ENCODE data around the gene MAP4K4.
A peak's percentile ranks its signal among the peaks of the same experiment; 100 is the strongest.
"Not testable (repeated sequence)": the region's sequence is repeated elsewhere in the genome, so short reads cannot be mapped to it uniquely, and the experiment has no call there.

Gene MAP4K4

DNA sequence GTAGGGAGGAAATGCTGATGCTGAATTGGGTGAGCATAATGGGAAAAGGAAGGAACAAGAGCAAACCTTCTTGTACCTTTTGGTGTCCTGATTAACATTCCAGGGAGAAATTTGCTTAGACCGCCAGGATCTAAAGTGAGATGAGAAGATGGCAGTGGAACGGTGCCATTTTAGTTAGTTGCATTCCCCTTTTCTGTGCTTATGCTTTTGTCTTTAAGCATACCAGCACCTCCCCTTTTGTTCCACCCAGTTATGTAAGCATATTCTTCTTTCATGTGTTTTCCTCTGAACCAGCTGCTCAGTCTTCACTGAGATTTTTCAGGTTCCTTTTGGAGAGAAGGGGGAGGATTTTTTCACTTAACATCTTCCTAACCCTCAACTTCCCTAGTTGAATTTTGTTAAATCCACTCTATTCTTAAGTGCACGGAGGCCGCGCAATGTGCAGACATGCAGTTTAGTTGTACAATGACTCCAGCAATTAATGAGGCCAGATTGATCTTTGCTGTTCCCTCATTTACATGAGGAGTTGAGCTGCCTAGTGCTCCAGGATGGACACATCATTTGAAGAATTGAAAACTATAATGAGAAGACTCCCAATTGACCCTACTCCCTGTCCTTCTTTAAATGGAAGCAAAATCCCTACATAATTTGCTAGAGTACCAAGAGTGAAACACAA, 73.9 kb downstream of the MAP4K4 start:
- TF ChIP-seq, protein P1, sequence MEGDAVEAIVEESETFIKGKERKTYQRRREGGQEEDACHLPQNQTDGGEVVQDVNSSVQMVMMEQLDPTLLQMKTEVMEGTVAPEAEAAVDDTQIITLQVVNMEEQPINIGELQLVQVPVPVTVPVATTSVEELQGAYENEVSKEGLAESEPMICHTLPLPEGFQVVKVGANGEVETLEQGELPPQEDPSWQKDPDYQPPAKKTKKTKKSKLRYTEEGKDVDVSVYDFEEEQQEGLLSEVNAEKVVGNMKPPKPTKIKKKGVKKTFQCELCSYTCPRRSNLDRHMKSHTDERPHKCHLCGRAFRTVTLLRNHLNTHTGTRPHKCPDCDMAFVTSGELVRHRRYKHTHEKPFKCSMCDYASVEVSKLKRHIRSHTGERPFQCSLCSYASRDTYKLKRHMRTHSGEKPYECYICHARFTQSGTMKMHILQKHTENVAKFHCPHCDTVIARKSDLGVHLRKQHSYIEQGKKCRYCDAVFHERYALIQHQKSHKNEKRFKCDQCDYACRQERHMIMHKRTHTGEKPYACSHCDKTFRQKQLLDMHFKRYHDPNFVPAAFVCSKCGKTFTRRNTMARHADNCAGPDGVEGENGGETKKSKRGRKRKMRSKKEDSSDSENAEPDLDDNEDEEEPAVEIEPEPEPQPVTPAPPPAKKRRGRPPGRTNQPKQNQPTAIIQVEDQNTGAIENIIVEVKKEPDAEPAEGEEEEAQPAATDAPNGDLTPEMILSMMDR (IDR thresholded peaks at IDR 0.05; ENCODE audit: low read depth, low read length, missing control alignments) = no peak
- no peak for DNase-seq (ENCODE audit: low read depth)
- no peak overlapping the region for H3K4me3 ChIP-seq (ENCODE audit: low read depth, low read length)
- in situ Hi-C loops (cut with HindIII; ENCODE audit: low sequenced_read_pairs) = no loop called here

DNA sequence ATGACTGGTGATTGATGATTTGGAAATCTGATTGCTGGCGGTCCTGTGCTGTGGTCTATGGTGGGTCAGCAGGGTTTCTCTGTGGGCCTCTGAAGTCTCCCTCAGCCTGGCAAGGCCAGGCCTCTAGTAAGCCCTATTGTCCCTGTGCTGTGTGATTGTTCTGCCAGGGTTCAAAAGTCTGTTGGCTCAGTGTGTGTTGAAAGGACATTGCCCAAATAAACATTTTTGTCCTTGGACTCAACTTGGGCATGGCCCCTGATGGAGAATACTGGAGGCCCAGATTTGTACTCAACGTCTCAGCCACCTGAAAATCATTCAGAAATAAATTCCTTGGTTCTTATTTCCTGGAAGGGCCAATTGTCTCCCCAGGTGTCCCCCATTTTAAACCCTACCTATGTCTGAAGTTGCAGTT, 74.4 kb downstream of the MAP4K4 start:
- TF ChIP-seq, protein P1 (IDR thresholded peaks at IDR 0.05; ENCODE audit: low read depth, low read length, missing control alignments) = no peak
- H3K4me3 ChIP-seq (ENCODE audit: low read depth, low read length) = no peak overlapping the region
- no peak for DNase-seq (ENCODE audit: low read depth)
- in situ Hi-C loops (cut with HindIII; ENCODE audit: low sequenced_read_pairs) = no loop called here

DNA sequence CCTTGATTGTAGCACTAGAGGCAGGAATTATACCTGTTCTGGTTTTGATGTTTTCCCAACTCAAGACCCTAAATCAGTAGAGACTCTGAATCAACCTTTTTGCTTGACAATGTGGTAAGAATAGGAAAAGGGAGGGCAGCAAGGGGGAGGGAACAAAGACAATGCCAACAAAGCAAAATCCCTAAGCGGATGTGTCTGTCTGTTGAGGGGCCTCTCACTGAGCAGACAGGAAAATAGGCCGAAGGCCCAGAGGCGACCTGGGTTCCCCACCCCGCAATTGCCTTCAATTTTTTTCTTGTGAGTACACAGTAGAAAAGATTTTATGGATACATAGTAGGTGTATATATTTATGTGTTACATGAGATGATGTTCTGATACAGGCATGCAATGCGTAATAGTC, 75.6 kb downstream of the MAP4K4 start:
- DNase-seq (ENCODE audit: low read depth) = no peak
- in situ Hi-C loops (cut with HindIII; ENCODE audit: low sequenced_read_pairs) = no loop called here
- H3K4me3 ChIP-seq (ENCODE audit: low read depth, low read length) = no peak overlapping the region

DNA sequence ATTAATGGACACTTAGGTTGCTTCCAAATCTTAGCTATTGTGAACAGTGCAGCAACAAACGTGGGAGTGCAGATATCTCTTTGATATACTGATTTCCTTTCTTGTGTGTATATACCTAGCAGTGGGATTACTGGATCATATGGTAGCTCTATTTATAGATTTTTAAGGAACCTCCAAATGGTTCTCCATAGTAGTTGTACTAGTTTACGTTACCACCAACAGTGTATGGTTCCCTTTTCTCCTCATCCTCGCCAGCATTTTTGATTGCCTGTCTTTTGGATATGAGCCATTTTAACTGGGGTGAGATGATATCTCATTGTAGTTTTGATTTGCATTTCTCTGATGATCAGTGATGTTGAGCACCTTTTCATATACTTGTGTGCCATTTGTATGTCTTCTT, 76.5 kb downstream of the MAP4K4 start:
- in situ Hi-C loops (cut with HindIII; ENCODE audit: low sequenced_read_pairs); H3K4me3 ChIP-seq (ENCODE audit: low read depth, low read length); DNase-seq (ENCODE audit: low read depth): not testable (repeated sequence)

More for the DNA sequence above, 75.6 kb downstream of the MAP4K4 start:
- TF ChIP-seq, protein P1 (IDR thresholded peaks at IDR 0.05; ENCODE audit: low read depth, low read length, missing control alignments) = no peak

DNA sequence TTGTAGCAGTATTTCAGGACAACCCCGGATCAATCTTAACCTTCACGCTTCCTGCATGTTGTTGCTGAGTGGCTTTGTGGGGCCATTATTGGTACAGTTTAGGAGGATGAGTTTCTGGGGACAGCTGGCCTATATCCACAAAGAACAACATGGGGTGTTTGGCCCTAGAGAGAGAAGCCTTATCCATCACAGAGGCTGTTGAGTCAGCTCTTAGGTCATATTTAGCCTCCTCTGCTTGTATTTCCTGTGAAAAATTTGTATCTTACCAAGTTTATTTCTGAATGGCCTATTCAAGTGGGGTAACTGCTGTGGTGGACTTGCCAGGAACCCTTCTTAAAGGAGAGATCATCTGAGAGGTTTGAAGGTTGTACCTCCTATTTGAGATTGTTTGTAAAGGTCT, 77.6 kb downstream of the MAP4K4 start:
- DNase-seq (ENCODE audit: low read depth) = no peak
- no peak overlapping the region for H3K4me3 ChIP-seq (ENCODE audit: low read depth, low read length)
- TF ChIP-seq, protein P1 (IDR thresholded peaks at IDR 0.05; ENCODE audit: low read depth, low read length, missing control alignments) = no peak
- in situ Hi-C loops (cut with HindIII; ENCODE audit: low sequenced_read_pairs) = no loop called here

DNA sequence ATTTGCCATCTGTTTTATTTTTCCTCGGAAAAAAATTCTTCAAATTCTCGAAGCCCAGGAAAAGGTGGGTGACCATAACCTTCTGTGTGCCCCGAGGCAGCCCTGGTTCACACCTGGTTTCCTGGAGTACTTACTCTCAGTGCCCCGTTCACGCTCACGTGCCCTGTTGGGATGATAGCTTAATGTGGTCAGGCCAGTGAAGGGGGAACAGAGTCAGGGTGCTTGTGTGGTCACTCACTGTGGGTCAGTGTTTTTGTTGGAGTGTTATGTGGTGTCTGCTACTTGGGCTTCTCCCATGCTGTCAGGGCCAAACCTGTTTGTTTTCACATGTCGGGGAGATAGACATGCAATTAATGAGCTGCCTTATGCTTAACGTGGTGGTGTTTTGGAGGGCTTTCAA, 78.1 kb downstream of the MAP4K4 start:
- no peak for DNase-seq (ENCODE audit: low read depth)
- in situ Hi-C loops (cut with HindIII; ENCODE audit: low sequenced_read_pairs) = no loop called here
- TF ChIP-seq, protein P1 (IDR thresholded peaks at IDR 0.05; ENCODE audit: low read depth, low read length, missing control alignments) = no peak
- H3K4me3 ChIP-seq (ENCODE audit: low read depth, low read length) = no peak overlapping the region

DNA sequence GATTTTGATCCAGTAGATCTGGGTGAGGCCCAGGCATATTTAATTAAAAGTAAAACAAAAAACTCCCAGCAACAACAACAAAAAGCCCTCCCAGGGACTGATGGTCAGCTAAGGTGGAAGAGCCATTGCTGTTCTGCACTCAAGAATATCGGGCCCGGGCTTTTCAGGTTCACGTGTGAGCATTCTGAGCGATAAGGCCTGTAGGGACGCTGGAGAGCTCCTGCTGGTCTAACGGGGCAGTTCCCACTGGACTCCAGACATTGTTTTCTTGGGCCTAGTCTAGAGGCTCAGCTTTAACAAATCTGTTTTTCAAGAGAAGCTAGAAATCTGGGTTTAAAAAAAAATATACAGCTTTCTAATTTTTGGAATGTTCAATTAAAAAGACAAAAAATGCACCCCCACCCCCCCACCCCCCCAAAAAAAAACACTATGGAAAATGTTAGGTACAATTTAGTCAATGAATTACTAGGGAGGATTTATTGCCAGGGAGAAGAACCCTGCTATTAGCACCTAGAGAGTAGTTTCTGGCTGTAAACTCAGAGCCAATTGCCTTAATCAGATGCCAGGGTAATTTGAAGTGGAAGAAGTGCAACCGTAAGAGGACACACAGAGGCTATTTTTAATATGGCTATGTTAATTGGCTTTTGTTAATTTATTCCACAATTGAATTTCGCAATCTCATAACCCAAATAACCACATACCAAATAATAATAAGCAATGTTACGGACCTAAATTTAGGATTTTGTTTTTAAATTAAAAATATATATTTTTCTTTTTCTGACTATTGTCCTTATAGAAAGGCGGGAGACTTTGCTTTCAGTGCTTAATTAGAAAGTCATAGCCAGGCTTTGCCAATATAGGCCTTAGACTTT, 78.9 kb downstream of the MAP4K4 start:
- in situ Hi-C loops (cut with HindIII; ENCODE audit: low sequenced_read_pairs) = no loop called here
- H3K4me3 ChIP-seq (ENCODE audit: low read depth, low read length) = no peak overlapping the region
- no peak for DNase-seq (ENCODE audit: low read depth)
- TF ChIP-seq, protein P1 (IDR thresholded peaks at IDR 0.05; ENCODE audit: low read depth, low read length, missing control alignments) = peak; percentile 53

Data from astrocyte of the cerebellum (primary cell).